Cerebellar cortex (tissue), 1 donor: ENCODE measurements around the gene KRTAP2-4.
"Not testable (repeated sequence)": the region's sequence is repeated elsewhere in the genome, so short reads cannot be mapped to it uniquely, and the experiment has no call there.

Source experiments
- DNase-seq: peaks from one replicate; pipeline ENCODE4 v3.0.0-alpha.2; 2015; ENCODE audit warnings: low spot score

Gene KRTAP2-4

GRCh38 chr17:41037853-41038350 lies 27.8 kb downstream of the KRTAP2-4 start:
- no peak for DNase-seq

GRCh38 chr17:41034346-41034935 lies 31.2 kb downstream of the KRTAP2-4 start, which contains the start of gene KRTAP1-3:
TSS of gene KRTAP1-3 (minus strand) at chr17:41034874. CDS start at chr17:41034821, 53 bp downstream.
- DNase-seq: not testable (repeated sequence)

- DNase-seq: no peak
Measured at GRCh38 chr17:41029633-41030245, 35.9 kb downstream of the KRTAP2-4 start, which contains the start of gene KRTAP1-4. TSS of gene KRTAP1-4 (minus strand) at chr17:41030195. CDS start at chr17:41030078, 117 bp downstream.

- DNase-seq: no peak
Measured at GRCh38 chr17:41026715-41027471, 38.8 kb downstream of the KRTAP2-4 start, which contains the start of gene KRTAP1-5. TSS of gene KRTAP1-5 (minus strand) at chr17:41027208. CDS start at chr17:41027155, 53 bp downstream.

GRCh38 chr17:41024697-41025096 lies 41.0 kb downstream of the KRTAP2-4 start:
- no peak for DNase-seq

- DNase-seq: no peak
Measured at GRCh38 chr17:41020336-41020735, 45.3 kb downstream of the KRTAP2-4 start.

- DNase-seq: no peak
Measured at GRCh38 chr17:41019415-41019814, 46.3 kb downstream of the KRTAP2-4 start.

GRCh38 chr17:41018541-41018940 lies 47.1 kb downstream of the KRTAP2-4 start:
- no peak for DNase-seq

GRCh38 chr17:41016578-41017215 lies 49.0 kb downstream of the KRTAP2-4 start:
- no peak for DNase-seq

- no peak for DNase-seq
Measured at GRCh38 chr17:41015454-41015853, 50.2 kb downstream of the KRTAP2-4 start.
